SK-N-SH treated with all-trans-retinoic acid at 6 μM for 48 hours (cell line): Measurements from ENCODE around the gene DLAT.

Experiments used
- CSDC2 ChIP-seq: fragments of 250-450 bp; sonication (Bioruptor Pico); IDR thresholded peaks from 2 replicates; pipeline ENCODE4 v1.5.0; 2020; ENCODE audit warnings: mild to moderate bottlenecking, moderate library complexity
- ISL1 ChIP-seq: fragments of 250-450 bp; sonication (Bioruptor Pico); IDR thresholded peaks from 2 replicates; pipeline ENCODE4 v2.1.2; 2022; ENCODE audit warnings: mild to moderate bottlenecking, moderate library complexity
- RARB ChIP-seq: fragments of 250-450 bp; sonication (Bioruptor Pico); IDR thresholded peaks from 2 replicates; pipeline ENCODE4 v1.8.0; 2021; ENCODE audit warnings: mild to moderate bottlenecking, moderate library complexity
- TF ChIP-seq, protein P1 (sequence below): fragments of 250-450 bp; sonication (Bioruptor Pico); IDR thresholded peaks from 2 replicates; pipeline ENCODE4 v1.8.0; 2021; ENCODE audit warnings: low read depth, mild to moderate bottlenecking, moderate library complexity, borderline replicate concordance
- TF ChIP-seq, protein P2 (sequence below): fragments of 250-450 bp; sonication (Bioruptor Pico); IDR thresholded peaks from 2 replicates; pipeline ENCODE4 v1.5.0; 2020; ENCODE audit warnings: mild to moderate bottlenecking, moderate library complexity

DNA sequence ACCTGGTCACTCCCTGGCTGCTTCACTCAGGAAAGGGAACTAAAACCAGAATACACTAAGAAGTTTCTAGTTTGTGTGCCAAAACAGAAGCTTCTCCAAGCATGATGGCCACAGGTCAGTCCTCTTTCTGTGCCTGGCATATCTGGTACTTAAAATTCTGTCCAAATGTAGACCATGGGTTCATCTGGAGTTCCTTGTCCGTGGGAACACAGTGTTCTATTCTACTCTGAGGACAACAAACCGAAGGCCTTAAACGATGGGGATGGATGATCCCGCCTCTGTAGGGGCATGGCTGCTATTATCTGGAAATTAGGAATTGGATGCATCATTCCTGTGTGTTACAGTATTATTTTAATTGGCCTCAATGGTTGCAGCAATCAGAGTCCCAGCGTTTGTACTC, 6.1 kb upstream of the DLAT start:
- TF ChIP-seq, protein P1, sequence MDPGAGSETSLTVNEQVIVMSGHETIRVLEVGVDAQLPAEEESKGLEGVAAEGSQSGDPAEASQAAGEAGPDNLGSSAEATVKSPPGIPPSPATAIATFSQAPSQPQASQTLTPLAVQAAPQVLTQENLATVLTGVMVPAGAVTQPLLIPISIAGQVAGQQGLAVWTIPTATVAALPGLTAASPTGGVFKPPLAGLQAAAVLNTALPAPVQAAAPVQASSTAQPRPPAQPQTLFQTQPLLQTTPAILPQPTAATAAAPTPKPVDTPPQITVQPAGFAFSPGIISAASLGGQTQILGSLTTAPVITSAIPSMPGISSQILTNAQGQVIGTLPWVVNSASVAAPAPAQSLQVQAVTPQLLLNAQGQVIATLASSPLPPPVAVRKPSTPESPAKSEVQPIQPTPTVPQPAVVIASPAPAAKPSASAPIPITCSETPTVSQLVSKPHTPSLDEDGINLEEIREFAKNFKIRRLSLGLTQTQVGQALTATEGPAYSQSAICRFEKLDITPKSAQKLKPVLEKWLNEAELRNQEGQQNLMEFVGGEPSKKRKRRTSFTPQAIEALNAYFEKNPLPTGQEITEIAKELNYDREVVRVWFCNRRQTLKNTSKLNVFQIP (CRISPR knock-in tag): no peak
- TF ChIP-seq, protein P2, sequence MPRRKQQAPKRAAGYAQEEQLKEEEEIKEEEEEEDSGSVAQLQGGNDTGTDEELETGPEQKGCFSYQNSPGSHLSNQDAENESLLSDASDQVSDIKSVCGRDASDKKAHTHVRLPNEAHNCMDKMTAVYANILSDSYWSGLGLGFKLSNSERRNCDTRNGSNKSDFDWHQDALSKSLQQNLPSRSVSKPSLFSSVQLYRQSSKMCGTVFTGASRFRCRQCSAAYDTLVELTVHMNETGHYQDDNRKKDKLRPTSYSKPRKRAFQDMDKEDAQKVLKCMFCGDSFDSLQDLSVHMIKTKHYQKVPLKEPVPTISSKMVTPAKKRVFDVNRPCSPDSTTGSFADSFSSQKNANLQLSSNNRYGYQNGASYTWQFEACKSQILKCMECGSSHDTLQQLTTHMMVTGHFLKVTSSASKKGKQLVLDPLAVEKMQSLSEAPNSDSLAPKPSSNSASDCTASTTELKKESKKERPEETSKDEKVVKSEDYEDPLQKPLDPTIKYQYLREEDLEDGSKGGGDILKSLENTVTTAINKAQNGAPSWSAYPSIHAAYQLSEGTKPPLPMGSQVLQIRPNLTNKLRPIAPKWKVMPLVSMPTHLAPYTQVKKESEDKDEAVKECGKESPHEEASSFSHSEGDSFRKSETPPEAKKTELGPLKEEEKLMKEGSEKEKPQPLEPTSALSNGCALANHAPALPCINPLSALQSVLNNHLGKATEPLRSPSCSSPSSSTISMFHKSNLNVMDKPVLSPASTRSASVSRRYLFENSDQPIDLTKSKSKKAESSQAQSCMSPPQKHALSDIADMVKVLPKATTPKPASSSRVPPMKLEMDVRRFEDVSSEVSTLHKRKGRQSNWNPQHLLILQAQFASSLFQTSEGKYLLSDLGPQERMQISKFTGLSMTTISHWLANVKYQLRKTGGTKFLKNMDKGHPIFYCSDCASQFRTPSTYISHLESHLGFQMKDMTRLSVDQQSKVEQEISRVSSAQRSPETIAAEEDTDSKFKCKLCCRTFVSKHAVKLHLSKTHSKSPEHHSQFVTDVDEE (CRISPR knock-in tag): no peak
- no peak for TF ChIP-seq ISL1 (CRISPR knock-in tag)
- TF ChIP-seq CSDC2 (CRISPR knock-in tag): no peak
- no peak for TF ChIP-seq RARB (CRISPR knock-in tag)
